Uterus (tissue), 4 donors: Measurements from ENCODE around the gene ABCB1. TPM values are rescaled to one million over a fixed set of nuclear protein-coding genes. Genes with fewer than 3 reads are reported as not detected.

Experiments used
- DNase-seq, 2 donors: peaks; one replicate each; pipeline ENCODE4 v3.0.0-alpha.2; 2019 to 2020
- H3K27ac ChIP-seq, 2 donors: fragments of 200-600 bp; sonication (generic); 1 replicate in 1 of 2; 2 replicates in 1 of 2; pipeline ENCODE4 v1.5.1; 2016 to 2018
- H3K27me3 ChIP-seq, 2 donors: fragments of 200-600 bp; sonication (generic); one replicate each; pipeline ENCODE4 v1.5.1; 2018 to 2019; ENCODE audit warnings: control low read depth in 1 of 2
- H3K36me3 ChIP-seq, 2 donors: fragments of 200-600 bp; sonication (generic); one replicate each; pipeline ENCODE4 v1.5.1; 2019; ENCODE audit warnings: control low read depth in 1 of 2
- H3K4me1 ChIP-seq, 2 donors: fragments of 200-600 bp; sonication (generic); one replicate each; pipeline ENCODE4 v1.5.1; 2018 to 2019; ENCODE audit warnings: control low read depth in 1 of 2
- H3K4me3 ChIP-seq, 2 donors: fragments of 200-600 bp; sonication (generic); 1 replicate in 1 of 2; 2 replicates in 1 of 2; pipeline ENCODE4 v1.5.1; 2018 to 2019; ENCODE audit warnings: mild to moderate bottlenecking in 1 of 2
- H3K9me3 ChIP-seq, 2 donors: fragments of 200-600 bp; sonication (generic); one replicate each; pipeline ENCODE4 v1.5.1; 2019; ENCODE audit warnings: control low read depth in 1 of 2
- CTCF ChIP-seq, 4 experiments: fragments of 200-600 bp in 2 of 4; fragments of 450-650 bp in 2 of 4; sonication (generic) in 2 of 4; IDR thresholded peaks; one replicate each; pipeline ENCODE4 v1.5.1; 2016 to 2019; ENCODE audit warnings: antibody characterized with exemption in 4 of 4, mild to moderate bottlenecking in 2 of 4, moderate library complexity in 1 of 4
- POLR2A ChIP-seq, 2 donors: fragments of 450-650 bp; IDR thresholded peaks; one replicate each; pipeline ENCODE4 v1.6.1; 2016; ENCODE audit warnings: antibody characterized with exemption in 2 of 2, mild to moderate bottlenecking in 1 of 2, moderate library complexity in 1 of 2
- intact Hi-C: fragments of 100-400 bp; cut with DNase I; formaldehyde crosslinking; loops from one replicate; pipeline ENCODE4 v1.15.1; 2023; ENCODE audit warnings: low total_unique reads
- total RNA-seq, 4 donors: library from RNA; depleted of rRNA in 3 of 4; stranded (reverse); fragments of >200 nt in 3 of 4; gene quantifications; one replicate each; pipeline versions ENCODE4 v1.1.0 to v1.2.4, GENCODE V29; 2014 to 2023
- donor health status: DM: yes; HTN: yes; CAD: no.

The ABCB1 gene
- total RNA-seq, 4 donors from 2014 or later: 7.9 to 68.1 (median 35.6) TPM

GRCh38 chr7:87561702-87562101, 39.0 kb downstream of the ABCB1 start:
- TF ChIP-seq CTCF (IDR thresholded peaks at IDR 0.05) (no peak), POLR2A (IDR thresholded peaks at IDR 0.05) (no peak)
- H3K4me3 ChIP-seq: no peak overlapping the region
- H3K9me3 ChIP-seq: no peaks in the 10 kb centered on the region
- H3K36me3 ChIP-seq: no peaks in the 10 kb centered on the region
- no peak for DNase-seq
- intact Hi-C loops: no loop called here
- H3K4me1 ChIP-seq: no peaks in the 10 kb centered on the region
- no peaks in the 10 kb centered on the region for H3K27me3 ChIP-seq
- H3K27ac ChIP-seq: no peak overlapping the region

GRCh38 chr7:87561102-87561501, 39.6 kb downstream of the ABCB1 start:
- no peaks in the 10 kb centered on the region for H3K9me3 ChIP-seq
- H3K36me3 ChIP-seq: no peaks in the 10 kb centered on the region
- intact Hi-C loops: no loop called here
- H3K4me1 ChIP-seq: no peaks in the 10 kb centered on the region
- no peaks in the 10 kb centered on the region for H3K27me3 ChIP-seq
- TF ChIP-seq POLR2A (IDR thresholded peaks at IDR 0.05) (no peak), CTCF (IDR thresholded peaks at IDR 0.05) (no peak)
- H3K27ac ChIP-seq: no peak overlapping the region
- DNase-seq: no peak
- no peak overlapping the region for H3K4me3 ChIP-seq

GRCh38 chr7:87552351-87552900, 48.3 kb downstream of the ABCB1 start:
- Histone ChIP-seq H3K27me3 (no peaks in the 10 kb centered on the region), H3K36me3 (no peaks in the 10 kb centered on the region), H3K27ac (no peak overlapping the region), H3K9me3 (no peaks in the 10 kb centered on the region), H3K4me3 (no peak overlapping the region), H3K4me1 (no peaks in the 10 kb centered on the region)
- intact Hi-C loops: no loop called here
- no peak for DNase-seq
- no peak for TF ChIP-seq CTCF (IDR thresholded peaks at IDR 0.05)
- no peak for TF ChIP-seq POLR2A (IDR thresholded peaks at IDR 0.05)

GRCh38 chr7:87548123-87548919, 52.4 kb downstream of the ABCB1 start:
- Histone ChIP-seq H3K4me1 (no peaks in the 10 kb centered on the region), H3K36me3 (no peaks in the 10 kb centered on the region), H3K9me3 (no peaks in the 10 kb centered on the region), H3K27me3 (no peaks in the 10 kb centered on the region), H3K4me3 (no peak overlapping the region), H3K27ac (no peak overlapping the region)
- no peak for DNase-seq
- intact Hi-C loops: no loop called here
- TF ChIP-seq CTCF (IDR thresholded peaks at IDR 0.05): no peak
- TF ChIP-seq POLR2A (IDR thresholded peaks at IDR 0.05): no peak

GRCh38 chr7:87545760-87546159, 54.9 kb downstream of the ABCB1 start:
- Histone ChIP-seq H3K4me3 (no peak overlapping the region), H3K4me1 (no peaks in the 10 kb centered on the region), H3K36me3 (no peaks in the 10 kb centered on the region), H3K27ac (no peak overlapping the region), H3K9me3 (no peaks in the 10 kb centered on the region), H3K27me3 (no peaks in the 10 kb centered on the region)
- intact Hi-C loops: no loop called here
- TF ChIP-seq CTCF (IDR thresholded peaks at IDR 0.05) (no peak), POLR2A (IDR thresholded peaks at IDR 0.05) (no peak)
- DNase-seq: no peak
